ENCODE results near the gene BCAR1.
"Not testable (repeated sequence)": the region's sequence is repeated elsewhere in the genome, so short reads cannot be mapped to it uniquely, and the experiment has no call there.

Gene BCAR1, protein sequence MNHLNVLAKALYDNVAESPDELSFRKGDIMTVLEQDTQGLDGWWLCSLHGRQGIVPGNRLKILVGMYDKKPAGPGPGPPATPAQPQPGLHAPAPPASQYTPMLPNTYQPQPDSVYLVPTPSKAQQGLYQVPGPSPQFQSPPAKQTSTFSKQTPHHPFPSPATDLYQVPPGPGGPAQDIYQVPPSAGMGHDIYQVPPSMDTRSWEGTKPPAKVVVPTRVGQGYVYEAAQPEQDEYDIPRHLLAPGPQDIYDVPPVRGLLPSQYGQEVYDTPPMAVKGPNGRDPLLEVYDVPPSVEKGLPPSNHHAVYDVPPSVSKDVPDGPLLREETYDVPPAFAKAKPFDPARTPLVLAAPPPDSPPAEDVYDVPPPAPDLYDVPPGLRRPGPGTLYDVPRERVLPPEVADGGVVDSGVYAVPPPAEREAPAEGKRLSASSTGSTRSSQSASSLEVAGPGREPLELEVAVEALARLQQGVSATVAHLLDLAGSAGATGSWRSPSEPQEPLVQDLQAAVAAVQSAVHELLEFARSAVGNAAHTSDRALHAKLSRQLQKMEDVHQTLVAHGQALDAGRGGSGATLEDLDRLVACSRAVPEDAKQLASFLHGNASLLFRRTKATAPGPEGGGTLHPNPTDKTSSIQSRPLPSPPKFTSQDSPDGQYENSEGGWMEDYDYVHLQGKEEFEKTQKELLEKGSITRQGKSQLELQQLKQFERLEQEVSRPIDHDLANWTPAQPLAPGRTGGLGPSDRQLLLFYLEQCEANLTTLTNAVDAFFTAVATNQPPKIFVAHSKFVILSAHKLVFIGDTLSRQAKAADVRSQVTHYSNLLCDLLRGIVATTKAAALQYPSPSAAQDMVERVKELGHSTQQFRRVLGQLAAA

DNA sequence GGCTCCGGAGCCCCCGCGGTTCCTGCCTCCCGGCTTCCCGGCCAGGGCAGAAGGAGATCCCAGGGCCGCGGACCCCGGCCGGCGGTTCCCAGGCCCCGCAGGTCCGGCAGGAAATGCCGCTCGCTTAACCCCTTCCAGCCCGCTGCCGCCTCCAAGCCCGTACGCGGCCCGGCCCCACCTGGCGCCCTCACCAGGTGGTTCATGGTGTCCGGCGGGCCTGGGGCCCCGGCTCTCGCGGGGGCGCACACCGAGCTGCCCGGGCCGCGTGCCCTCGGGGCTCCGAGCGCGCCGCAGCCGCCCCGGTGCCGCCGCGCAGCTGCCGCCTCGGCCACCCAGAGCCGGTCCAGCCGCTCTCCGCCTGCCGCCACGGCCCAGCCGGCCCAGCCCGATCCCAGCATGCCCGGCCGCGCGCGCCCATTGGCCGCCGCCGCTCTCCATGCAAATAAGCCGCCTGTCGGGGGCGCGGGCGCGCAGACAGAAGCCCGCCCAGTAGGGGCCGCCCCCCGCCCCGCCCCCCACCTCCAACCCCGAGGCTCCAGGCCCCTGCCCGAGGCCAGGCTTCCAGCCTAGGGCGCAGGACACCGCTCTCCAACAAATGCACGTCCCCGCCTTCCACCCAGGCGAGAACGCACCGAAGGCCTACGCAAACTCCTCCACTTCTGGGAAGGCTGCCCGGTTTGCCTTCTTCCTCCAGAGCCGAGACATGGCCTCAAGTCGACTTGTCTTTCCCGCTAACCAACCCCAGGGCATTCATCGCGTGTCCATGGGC lies at the start of gene BCAR1:
Gene BCAR1, minus strand, starts transcription at position 345 of the 769 bp plus-strand sequence. Its CDS starts 142 bp downstream, at position 203.
- peak; percentile 79 for DNase-seq

DNA sequence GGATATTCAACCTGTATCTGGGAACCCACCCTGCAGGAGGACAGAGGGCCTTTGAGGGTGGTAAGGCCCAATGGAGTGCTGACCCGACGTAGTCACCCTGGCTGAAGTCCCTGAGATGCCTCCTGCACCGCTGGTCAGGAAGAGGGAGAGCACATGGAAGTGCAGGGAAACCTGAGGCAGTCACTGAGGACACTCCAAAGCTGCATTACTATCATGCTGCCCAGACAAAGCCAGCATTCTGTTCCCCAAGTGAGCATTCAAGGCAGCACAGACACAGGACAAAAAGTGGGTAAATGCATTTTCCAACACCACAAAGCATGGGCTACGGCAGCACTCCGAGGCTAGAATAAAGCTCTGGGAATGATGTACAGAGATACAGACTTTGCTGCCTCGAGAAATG lies 46.8 kb upstream of the BCAR1 start:
- no peak for DNase-seq

DNA sequence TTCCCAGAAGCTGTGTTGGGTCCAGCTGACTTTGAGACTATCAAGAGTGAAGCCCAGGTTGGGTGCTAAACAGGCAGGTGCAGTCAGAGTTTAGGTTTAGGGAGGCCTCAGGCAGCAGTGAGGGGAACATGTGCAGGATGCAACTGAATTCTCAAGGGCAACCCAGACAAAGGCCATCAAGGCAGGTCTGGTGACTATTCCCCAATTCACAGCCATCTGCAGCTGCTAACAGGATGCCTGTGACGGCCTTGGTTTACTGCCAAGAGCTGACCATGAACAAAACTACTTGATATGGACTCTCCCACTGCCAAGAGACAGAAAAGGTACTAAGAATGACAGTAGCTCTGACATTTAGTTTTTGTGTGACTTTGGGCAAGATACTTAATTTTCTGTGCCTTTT lies 45.2 kb upstream of the BCAR1 start:
- DNase-seq: no peak

DNA sequence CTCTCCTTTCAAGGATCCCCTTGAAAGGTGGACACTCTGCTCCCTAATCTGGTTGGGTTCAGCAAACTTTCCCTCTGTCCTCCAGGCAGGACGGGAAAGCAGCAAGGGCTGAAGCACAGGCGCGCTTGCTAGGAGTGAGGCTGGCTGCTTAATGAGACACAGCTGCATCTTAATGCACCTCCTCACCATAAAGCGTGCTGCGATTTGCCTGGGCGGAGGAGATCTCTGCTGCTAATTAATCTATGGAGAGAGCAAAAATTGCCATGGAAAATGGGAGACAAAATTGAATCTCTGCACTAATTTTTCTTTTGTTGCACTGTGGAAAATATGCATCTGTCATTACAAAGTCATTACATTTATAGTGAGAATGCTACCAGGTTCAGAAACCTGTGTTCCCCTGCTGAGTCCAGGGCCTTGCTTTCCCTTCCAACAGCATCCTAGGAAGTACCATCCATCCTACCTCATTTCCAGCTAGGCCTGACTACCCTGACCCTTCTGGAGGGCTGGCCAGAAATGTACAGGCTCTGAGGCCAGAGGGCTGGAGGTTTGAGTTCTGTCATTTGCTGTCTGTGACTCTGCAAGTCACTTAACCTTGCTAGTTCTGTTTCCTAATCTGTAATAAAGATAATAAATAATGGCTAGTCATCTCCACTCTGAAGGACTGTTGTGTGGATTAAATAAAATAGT lies 43.5 kb upstream of the BCAR1 start:
- DNase-seq: no peak

DNA sequence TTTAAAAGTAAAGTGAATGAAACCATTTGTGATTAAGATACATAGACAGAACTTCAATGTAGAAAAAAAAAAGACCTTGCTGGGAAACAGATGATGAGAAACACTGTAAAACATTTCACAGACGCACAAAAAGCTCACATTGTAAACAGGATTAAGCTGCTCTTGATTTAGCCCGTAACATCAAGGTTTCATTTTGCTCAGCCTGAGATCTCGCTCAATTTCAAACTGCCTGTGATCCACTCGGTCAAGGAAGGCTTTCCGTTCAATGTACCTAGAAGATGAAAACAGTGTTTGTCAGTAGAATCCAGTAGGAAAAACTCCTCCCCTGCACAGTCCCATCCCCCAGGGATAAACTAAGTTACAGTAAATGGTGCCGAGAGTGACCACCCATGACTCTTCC lies 42.3 kb upstream of the BCAR1 start:
- no peak for DNase-seq

DNA sequence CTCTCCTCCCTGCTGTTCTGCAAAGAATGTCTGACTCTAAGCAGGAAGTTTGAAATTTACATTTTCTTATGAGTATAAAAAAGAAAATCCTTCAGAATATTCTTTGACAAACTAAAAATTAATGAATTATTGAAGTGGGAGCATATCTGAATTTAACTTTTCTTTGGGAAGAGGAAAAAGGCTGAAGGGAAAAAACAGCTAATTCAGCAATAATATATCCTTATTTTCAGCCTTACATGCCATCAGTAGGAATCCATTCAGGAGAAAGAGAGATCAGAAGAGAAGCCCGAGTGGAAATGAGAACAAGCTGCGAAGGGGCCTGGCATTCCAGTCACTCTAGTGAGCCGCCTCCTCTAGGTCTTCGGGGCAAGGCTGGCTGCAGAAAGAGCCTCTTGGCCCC lies 41.7 kb upstream of the BCAR1 start:
- no peak for DNase-seq

DNA sequence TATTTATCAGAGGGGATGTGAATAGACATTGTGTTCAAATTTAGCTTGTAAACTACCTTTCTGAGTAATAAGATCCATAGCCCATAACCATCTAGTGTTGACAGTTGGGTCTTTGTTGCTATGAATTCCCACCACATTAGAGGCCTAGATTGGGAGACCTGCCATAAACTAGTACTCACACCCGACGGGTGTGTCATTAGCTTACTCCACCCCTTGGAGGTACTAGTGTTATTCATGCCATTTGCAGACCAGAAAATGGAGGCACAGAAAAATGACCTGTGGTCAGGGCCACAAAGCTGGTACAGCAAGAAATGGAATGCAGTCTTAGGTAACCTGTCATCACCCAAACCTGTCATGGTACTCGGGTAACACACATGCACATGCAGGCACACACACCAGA lies 41.3 kb upstream of the BCAR1 start:
- peak; percentile 48 for DNase-seq

DNA sequence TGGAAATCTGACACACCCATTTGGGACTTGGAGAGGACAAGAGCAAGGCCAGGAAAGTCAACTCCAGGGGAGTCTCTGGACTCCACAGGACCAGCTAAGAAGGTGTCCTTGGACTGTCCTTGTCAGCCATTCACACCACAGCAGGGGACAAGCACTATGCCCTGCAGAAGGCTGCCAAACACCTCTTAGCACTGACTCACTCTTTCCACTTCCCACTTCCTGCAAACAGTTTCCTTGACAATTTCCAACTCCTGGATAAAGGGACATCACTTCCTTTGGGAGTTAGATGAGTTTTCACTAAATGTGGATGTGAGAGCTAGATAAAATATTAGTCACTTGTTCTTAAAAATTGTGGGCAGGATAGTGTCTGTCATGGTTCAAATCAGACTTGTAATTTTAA lies 37.8 kb upstream of the BCAR1 start:
- no peak for DNase-seq

DNA sequence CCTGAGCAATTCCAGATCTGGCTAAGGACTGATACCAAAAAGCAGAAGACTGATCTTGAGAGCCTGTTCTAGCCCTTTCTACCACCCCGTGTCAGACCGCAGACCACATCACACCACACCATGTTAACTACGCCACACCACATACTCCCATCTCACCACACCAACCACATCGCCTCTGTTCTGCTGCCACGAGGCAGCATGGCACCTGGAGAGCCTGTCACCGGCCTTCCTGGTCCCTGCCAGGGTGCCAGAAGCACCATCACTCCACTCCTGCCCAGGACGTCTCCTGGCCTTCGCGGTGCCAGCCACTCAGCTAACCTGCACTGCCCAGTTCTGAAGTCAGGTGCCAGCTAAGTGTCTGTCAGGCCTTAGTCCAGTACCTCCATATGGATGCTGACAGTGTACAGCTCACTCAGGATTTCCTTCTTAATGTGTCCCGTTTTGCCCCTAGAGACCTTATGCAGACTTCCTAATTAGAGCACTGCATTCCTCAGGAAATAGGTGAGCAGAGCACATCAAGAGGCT lies 37.2 kb upstream of the BCAR1 start:
- peak; percentile 61 for DNase-seq

DNA sequence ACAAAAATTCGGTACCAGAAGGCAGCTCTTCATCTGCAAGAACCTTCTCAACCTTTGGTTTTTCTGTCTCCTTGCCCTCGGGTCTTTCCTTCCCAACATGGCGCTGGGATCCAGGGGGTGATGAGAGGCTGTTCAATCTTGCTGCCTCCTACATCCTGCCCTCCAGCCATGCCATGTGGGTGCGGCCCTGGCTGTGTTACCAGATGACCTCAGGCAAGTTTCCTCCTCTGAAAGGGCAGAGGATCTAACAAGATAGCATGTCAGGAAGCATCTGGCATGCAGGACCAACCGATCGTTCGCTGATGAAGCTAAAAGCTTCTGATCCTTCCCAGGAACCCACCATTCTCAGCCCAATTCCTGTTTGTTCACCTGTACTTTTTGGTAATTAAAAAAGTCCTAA lies 36.8 kb upstream of the BCAR1 start:
- peak; percentile 55 for DNase-seq

DNA sequence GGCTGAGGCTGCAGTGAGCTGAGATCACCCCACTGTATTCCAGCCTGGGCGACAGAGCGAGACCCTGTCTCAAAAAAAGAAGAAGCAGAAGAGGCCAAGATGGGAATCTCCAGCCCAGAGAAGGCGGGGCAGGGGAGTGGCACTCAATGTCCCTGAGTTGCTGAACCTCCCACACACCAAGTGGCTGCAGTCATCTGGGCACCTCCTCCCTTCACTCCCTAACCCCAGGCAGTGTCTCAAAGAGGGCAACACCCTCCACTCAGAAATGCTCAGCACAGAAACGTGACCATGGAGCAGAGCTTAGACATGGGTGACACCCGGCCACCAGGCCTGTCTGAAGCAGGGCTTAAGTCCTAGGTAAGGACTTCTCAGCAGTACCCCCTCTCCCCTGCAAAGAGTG lies 36.3 kb upstream of the BCAR1 start:
- DNase-seq: peak; percentile 86

DNA sequence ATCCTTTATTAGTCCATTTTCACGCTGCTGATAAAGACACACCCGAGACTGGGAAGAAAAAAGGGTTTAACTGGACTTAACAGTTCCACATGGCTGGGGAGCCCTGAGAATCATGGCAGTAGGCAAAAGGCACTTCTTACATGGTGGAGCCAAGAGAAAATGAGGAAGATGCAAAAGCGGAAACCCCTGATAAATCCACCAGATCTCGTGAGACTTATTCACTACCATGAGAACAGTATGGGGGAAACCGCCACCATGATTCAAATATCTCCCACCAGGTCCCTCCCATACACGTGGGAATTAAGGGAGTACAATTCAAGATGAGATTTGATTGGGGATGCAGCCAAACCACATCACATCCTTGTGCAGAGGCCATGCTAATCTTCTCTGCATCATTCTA lies 35.0 kb upstream of the BCAR1 start:
- no peak for DNase-seq

DNA sequence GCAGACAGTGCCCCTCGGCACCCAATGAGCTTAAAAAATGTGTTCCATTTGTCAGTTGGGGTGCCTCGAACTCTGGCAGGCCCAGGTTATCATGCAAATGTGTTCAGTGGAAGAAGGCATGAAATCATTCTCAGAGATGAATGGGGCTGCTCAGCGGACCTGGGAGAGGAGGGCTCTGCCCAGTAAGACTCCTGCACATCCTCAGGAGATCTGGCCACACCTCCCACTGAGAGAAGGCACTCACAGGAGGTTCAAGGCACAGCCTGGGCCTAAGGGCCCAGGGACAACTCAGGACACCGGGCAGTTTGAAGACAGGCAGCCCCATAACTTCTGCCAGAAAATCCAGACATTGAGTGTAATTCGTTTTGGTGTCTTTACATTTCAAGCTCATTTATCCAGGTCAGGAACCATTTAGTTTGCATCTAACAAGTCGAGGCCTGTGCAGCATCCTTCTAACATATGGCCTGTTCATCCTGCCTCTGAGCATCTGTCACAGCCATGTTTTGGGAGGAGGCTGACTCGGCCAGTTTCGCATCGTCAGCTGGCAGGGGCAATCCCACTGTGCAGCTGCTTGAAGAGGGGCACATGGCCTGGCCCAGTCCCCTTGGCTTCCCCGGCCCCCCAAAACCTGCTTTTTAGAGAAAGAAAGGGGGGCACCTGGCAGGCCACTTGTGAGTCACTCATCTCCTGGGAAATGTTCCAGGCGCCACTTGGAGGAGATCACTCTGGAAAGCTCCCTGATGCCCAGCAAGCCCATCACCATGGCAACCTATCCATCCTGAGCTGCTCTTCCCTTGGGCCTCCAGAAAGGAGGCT lies 31.2 kb upstream of the BCAR1 start:
- no peak for DNase-seq

DNA sequence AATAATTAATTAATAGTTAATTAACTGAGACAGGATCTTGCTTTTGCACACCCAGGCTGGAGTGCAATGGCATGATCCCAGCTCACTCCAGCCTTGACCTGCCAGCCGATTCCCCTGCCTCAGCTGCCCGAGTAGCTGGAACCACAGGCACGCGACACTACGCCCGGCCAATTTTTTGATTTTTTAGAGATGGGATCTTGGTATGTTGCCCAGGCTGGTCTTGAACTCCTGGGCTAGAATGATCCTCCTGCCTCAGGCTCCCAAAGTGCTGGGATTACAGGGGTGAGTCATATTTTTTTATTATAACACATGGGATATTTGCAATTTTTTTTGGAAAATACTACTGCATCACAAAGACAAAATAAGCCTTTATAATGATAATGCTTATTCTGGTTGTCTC lies 30.4 kb upstream of the BCAR1 start:
- no peak for DNase-seq

DNA sequence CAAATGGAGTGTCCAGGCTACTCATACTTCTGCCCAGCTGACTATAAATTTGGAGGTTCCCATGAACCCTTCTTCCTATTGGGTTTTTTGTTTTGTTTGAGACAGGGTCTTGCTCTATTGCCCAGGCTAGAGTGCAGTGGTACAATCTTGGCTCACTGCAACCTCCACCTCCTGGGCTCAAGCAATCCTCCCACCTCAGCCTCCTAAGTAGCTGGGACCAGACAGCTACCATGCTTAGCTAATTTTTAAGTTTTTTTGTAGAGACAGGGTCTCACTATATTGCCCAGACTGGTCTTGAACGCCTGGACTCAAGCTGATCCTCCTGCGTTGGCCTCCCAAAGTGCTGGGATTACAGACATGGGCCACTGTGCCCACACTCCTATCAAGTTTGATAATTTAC lies 29.6 kb upstream of the BCAR1 start:
- not testable (repeated sequence) for DNase-seq

DNA sequence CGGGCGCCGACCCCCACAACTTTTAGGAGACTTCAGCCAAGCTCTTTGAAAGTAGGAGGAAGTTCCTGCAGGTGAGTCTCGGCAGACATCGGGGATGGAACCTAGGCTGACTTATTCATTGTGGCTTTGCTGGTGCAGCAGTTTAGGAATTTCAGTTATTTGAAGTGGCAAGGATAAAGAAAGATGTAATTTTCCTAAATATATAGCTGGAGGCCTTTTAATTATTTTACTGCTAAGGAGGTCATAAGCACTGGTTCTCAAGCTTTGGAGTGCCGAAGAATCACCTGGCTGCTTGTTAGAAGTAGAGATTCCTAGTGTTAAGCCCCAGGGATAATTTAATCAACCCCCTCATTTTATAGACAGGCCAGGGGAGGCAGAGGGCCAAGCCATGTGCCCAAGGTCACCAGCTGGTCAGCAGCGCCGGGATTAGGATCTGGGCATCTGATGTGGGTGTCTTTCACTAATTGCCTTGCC lies 28.9 kb upstream of the BCAR1 start:
- no peak for DNase-seq

DNA sequence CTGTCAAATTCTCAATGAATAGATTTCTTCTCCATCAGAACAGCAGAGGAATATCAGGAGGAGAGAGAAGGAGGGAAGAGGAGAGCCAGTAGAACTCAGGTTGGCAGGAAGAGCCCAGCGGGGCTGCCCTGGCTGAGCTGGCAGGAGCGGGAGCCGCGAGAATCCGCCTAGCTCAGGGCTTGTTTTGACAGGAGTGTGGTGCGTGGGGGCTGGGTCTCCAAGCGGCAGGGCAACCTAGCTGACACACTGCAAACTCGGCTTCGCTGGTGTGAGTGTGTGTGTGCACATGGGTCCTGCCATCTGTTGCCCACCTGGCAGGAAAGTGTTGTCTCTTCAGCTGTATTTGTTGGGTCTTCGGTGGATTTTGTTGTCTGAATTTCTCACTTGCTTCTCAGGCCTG lies 27.9 kb upstream of the BCAR1 start:
- no peak for DNase-seq

DNA sequence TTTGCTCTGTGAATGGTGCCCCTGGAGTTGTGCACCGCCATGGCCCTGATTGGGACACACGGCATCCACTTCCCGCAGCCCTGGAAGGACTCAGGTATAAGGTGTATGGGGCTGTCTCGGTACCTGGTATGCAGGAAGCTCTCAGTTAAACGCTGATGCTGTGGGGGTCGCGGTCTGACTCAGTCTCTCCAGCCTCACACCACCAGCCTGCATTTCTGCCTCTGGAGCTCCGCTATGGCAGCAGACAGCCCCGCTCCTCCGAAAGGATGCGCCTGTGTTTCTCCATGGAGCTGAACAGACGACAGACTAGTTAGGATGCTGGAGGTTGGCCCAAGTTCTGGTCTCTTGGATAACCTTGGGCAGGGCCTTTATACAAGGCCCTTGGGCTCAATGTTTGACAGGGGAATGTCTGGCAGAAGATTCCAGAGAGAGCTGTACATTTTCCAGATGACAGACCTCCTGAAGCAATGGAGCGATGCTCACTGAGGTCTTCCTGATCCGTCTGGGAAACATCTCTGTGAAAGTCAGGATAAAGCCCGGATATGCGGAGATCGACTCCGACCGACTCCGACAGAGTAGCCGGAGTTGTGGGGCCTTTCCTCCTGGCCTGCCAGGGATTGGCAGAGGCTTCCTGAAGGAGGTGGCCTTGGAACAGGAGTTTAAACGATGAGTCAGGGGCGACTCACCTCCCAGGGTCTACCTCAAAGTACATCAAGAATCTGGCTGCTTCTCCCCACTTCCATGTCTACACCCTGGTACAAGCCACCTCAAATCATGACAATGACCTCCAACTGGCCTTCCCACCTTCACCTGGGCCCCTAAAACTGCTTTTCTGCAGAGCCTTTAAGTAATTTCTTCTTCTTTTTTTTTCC lies 21.9 kb upstream of the BCAR1 start:
- DNase-seq: no peak

DNA sequence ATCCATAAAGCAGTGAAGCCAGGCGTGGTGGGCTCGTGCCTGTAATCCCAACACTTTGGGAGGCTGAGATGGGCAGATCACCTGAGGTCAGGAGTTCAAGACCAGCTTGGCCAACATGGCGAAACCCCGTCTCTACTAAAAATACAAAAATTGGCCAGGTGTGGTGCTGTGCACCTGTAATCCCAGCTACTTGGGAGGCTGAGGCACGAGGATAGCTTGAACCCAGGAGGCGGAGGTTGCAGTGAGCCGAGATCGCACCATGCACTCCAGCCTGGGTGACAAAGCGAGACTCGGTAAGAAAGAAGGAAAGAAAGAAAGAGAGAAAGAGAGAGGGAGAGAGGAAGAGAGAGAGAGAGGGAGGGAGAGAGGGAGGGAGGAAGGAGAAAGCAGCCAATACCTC lies 21.2 kb upstream of the BCAR1 start:
- DNase-seq: not testable (repeated sequence)

DNA sequence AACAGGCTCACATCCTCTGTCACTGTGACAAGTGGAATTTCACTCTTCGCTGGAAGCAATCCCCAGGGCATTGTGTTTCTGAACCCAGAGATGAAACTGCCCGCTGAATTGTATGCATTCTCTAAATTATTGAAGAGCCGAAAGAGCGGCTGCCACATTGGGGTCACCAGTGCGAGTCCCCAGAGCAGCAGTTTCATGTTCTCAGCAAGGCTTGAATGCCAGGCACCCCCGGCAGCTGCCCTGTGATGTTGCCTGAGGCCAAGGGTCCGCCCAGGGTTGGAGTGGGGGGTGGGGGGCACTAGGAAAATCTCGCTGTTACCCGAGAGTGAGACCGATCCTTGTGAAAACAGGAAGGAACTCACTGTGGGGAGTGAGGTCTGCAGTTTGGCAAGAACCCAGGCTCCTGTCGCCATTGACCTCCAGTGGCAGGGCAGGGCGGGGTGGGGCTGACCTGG lies 20.7 kb upstream of the BCAR1 start:
- peak; percentile 46 for DNase-seq

Data from hematopoietic multipotent progenitor cell treated with erythropoietin and hydrocortisone succinate and interleukin-3 and kit ligand, for 6 days (in vitro differentiated cells).